Measurements from ENCODE around the gene CUX1. TPM values are rescaled to one million over a fixed set of nuclear protein-coding genes. Genes with fewer than 3 reads are reported as not detected.

CUX1 gene
- total and polyA plus RNA-seq, 10 of the 15 experiments (the other 5 are each of a cell fraction or from before 2014, with no cell fraction given): 6.1 to 48.6 (median 25.9) TPM

DNA sequence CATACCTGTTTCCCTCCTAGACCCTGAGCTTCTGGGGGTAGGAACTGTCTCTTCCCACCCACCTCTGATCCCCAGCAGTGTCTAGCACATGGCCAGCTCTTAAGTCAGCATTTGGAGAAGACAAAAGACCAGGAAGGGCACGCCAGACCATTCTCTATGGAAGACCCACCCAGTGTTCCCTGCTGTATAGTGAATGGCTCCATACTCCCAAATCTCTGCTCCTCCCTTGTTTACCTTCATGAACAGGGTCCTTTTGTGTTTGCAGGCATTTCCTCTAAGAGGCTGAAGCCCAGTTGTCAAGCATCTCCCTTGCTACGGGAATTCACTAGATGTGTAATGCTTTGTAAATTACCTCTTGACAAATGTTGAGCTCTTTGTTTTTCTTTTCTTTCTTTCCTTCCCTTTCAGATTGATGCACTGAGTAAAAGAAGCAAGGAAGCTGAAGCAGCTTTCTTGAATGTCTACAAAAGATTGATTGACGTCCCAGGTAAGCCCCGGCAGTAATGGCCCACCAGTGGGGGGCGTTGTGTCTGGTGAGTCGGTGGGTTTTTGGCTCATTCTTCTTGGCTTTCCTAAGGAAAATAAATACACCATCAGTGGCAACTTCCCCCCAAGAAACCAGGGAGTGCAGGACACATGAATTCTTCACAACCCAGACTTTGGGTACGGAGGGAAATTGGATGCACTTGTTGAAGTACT is 252.7 kb downstream of the CUX1 start:
- SMC1A ChIA-PET (ENCODE audit: uncharacterized antibody, unreplicated experiment): interaction anchor here (0.6 to 1.2 kb wide), 2 partner anchors 93 to 262 kb away, joined by 3 read pairs; no protein-coding TSS in a partner anchor
- BruUV-seq (replicated peaks): no TSS peak
- no peaks in the 10 kb centered on the region for H4K20me1 ChIP-seq (ENCODE audit: control insufficient read depth, insufficient read depth)
- intact Hi-C loops (cut with micrococcal nuclease; ENCODE audit: unreplicated experiment) (no loop called here), in situ Hi-C loops (cut with MboI) (no loop called here)
- peaks cover 12% of the 10 kb centered on the region for H3K9me3 ChIP-seq (replicated peaks; ENCODE audit: control insufficient read depth, insufficient read depth, low read length)
- H3K9ac ChIP-seq (ENCODE audit: control insufficient read depth, insufficient read depth, low read length): no peak overlapping the region
- H3K27ac ChIP-seq (ENCODE audit: control insufficient read depth, insufficient read depth): no peak overlapping the region
- no peak for TF ChIP-seq FOS (IDR thresholded peaks at IDR 0.05; ENCODE audit: borderline replicate concordance, extremely low read depth, insufficient read length)
- no peak for TF ChIP-seq SIN3A (IDR thresholded peaks at IDR 0.05; ENCODE audit: low read depth, low read length)
- TF ChIP-seq BACH1 (IDR thresholded peaks at IDR 0.05; ENCODE audit: borderline replicate concordance): no peak
- no peak for TF ChIP-seq CEBPB (IDR thresholded peaks at IDR 0.05; ENCODE audit: borderline replicate concordance in 1 of 2, low read depth in 2 of 2, low read length in 2 of 2)
- TF ChIP-seq, protein P1, sequence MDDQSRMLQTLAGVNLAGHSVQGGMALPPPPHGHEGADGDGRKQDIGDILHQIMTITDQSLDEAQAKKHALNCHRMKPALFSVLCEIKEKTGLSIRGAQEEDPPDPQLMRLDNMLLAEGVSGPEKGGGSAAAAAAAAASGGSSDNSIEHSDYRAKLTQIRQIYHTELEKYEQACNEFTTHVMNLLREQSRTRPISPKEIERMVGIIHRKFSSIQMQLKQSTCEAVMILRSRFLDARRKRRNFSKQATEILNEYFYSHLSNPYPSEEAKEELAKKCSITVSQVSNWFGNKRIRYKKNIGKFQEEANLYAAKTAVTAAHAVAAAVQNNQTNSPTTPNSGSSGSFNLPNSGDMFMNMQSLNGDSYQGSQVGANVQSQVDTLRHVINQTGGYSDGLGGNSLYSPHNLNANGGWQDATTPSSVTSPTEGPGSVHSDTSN (IDR thresholded peaks at IDR 0.05; ENCODE audit: insufficient replicate concordance, low read depth, low read length): no peak
- TF ChIP-seq RBBP5 (conservative IDR thresholded peaks at IDR 0.05): no peak
- TF ChIP-seq NFIC (IDR thresholded peaks at IDR 0.05; ENCODE audit: low read depth, low read length): no peak
- no peak for TF ChIP-seq NR2F1 (conservative IDR thresholded peaks at IDR 0.05)
- TF ChIP-seq TAF1 (IDR thresholded peaks at IDR 0.05; ENCODE audit: borderline replicate concordance, low read depth, low read length): no peak
- no peak for TF ChIP-seq RAD51 (IDR thresholded peaks at IDR 0.05)
- TF ChIP-seq, protein P2, sequence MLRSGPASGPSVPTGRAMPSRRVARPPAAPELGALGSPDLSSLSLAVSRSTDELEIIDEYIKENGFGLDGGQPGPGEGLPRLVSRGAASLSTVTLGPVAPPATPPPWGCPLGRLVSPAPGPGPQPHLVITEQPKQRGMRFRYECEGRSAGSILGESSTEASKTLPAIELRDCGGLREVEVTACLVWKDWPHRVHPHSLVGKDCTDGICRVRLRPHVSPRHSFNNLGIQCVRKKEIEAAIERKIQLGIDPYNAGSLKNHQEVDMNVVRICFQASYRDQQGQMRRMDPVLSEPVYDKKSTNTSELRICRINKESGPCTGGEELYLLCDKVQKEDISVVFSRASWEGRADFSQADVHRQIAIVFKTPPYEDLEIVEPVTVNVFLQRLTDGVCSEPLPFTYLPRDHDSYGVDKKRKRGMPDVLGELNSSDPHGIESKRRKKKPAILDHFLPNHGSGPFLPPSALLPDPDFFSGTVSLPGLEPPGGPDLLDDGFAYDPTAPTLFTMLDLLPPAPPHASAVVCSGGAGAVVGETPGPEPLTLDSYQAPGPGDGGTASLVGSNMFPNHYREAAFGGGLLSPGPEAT (IDR thresholded peaks at IDR 0.05; ENCODE audit: low read depth): no peak
- TF ChIP-seq SREBF2 (IDR thresholded peaks at IDR 0.05; ENCODE audit: low read length): no peak
- TF ChIP-seq HDAC6 (IDR thresholded peaks at IDR 0.05; ENCODE audit: unreplicated experiment): no peak
- TF ChIP-seq ESRRA (IDR thresholded peaks at IDR 0.05; ENCODE audit: low read length): no peak
- no peak for TF ChIP-seq SREBF1 (IDR thresholded peaks at IDR 0.05; ENCODE audit: low read length)
- no peak for TF ChIP-seq CREB1 (IDR thresholded peaks at IDR 0.05; ENCODE audit: low read depth)
- TF ChIP-seq ZNF217 (IDR thresholded peaks at IDR 0.05): no peak
- TF ChIP-seq, protein P3, sequence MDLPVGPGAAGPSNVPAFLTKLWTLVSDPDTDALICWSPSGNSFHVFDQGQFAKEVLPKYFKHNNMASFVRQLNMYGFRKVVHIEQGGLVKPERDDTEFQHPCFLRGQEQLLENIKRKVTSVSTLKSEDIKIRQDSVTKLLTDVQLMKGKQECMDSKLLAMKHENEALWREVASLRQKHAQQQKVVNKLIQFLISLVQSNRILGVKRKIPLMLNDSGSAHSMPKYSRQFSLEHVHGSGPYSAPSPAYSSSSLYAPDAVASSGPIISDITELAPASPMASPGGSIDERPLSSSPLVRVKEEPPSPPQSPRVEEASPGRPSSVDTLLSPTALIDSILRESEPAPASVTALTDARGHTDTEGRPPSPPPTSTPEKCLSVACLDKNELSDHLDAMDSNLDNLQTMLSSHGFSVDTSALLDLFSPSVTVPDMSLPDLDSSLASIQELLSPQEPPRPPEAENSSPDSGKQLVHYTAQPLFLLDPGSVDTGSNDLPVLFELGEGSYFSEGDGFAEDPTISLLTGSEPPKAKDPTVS (IDR thresholded peaks at IDR 0.05; ENCODE audit: low read depth, low read length): no peak
- H3K36me3 ChIP-seq (ENCODE audit: control insufficient read depth in 2 of 2, insufficient read depth in 2 of 2, low read length in 1 of 2): peaks cover 15 to 17% of the 10 kb centered on the region in 2 experiments
- CTCF ChIA-PET: interaction anchor here (2.1 kb wide), 1 partner anchor 8 kb away, joined by 6 read pairs; no protein-coding TSS in a partner anchor
- ATAC-seq (no peak), FAIRE-seq (no peak), DNase-seq (ENCODE audit: low read depth, low spot score) (no peak)
- RAD21 ChIA-PET (ENCODE audit: unreplicated experiment): no interaction called here
- no peak overlapping the region for H3K4me3 ChIP-seq
- no peak overlapping the region for H3K4me2 ChIP-seq (ENCODE audit: control insufficient read depth, insufficient read depth)
- POLR2A ChIA-PET: interaction anchor here (0.6 kb wide), 1 partner anchor 129 kb away, joined by 3 read pairs; no protein-coding TSS in a partner anchor
- peaks cover 4% of the 10 kb centered on the region for H3K4me1 ChIP-seq (ENCODE audit: control insufficient read depth, insufficient read depth, low read length)
- WGBS (ENCODE audit: insufficient coverage, insufficient replicate concordance, low lambda C conversion rate, missing lambda C conversion rate): 94% methylated on average over 7 of the region's 7 CpGs
- no peaks in the 10 kb centered on the region for H3K79me2 ChIP-seq (ENCODE audit: control insufficient read depth, insufficient read depth, low read length)
- H2AFZ ChIP-seq (ENCODE audit: control insufficient read depth, low read depth, low read length): no peak overlapping the region
- no peaks in the 10 kb centered on the region for H3K27me3 ChIP-seq (replicated peaks in 1 of 2; ENCODE audit: control insufficient read depth in 2 of 2, insufficient read depth in 2 of 2, low read length in 1 of 2)
